Loucy (cell line): Measurements from ENCODE around the gene ALKBH5.

Experiments used
- EZH2phosphoT487 ChIP-seq: fragments of 200-600 bp; IDR thresholded peaks from 2 replicates; pipeline ENCODE4 v1.6.1; 2018; ENCODE audit warnings: antibody characterized with exemption, mild to moderate bottlenecking, moderate library complexity, borderline replicate concordance
- TF ChIP-seq, protein P1 (sequence below): fragments of 200-600 bp; sonication (generic); conservative IDR thresholded peaks from 2 replicates; pipeline ENCODE4 v1.5.1; 2014; ENCODE audit warnings: mild to moderate bottlenecking, antibody characterized with exemption, low read length

- TF ChIP-seq, protein P1, sequence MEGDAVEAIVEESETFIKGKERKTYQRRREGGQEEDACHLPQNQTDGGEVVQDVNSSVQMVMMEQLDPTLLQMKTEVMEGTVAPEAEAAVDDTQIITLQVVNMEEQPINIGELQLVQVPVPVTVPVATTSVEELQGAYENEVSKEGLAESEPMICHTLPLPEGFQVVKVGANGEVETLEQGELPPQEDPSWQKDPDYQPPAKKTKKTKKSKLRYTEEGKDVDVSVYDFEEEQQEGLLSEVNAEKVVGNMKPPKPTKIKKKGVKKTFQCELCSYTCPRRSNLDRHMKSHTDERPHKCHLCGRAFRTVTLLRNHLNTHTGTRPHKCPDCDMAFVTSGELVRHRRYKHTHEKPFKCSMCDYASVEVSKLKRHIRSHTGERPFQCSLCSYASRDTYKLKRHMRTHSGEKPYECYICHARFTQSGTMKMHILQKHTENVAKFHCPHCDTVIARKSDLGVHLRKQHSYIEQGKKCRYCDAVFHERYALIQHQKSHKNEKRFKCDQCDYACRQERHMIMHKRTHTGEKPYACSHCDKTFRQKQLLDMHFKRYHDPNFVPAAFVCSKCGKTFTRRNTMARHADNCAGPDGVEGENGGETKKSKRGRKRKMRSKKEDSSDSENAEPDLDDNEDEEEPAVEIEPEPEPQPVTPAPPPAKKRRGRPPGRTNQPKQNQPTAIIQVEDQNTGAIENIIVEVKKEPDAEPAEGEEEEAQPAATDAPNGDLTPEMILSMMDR, result no peak
- TF ChIP-seq EZH2phosphoT487, result no peak
These were observed 57.7 kb downstream of the ALKBH5 start for GRCh38 chr17:18241229-18241871.
